ENCODE measurements around the gene TCAP.
A peak's percentile ranks its signal among the peaks of the same experiment; 100 is the strongest.

The TCAP gene, protein sequence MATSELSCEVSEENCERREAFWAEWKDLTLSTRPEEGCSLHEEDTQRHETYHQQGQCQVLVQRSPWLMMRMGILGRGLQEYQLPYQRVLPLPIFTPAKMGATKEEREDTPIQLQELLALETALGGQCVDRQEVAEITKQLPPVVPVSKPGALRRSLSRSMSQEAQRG

DNA sequence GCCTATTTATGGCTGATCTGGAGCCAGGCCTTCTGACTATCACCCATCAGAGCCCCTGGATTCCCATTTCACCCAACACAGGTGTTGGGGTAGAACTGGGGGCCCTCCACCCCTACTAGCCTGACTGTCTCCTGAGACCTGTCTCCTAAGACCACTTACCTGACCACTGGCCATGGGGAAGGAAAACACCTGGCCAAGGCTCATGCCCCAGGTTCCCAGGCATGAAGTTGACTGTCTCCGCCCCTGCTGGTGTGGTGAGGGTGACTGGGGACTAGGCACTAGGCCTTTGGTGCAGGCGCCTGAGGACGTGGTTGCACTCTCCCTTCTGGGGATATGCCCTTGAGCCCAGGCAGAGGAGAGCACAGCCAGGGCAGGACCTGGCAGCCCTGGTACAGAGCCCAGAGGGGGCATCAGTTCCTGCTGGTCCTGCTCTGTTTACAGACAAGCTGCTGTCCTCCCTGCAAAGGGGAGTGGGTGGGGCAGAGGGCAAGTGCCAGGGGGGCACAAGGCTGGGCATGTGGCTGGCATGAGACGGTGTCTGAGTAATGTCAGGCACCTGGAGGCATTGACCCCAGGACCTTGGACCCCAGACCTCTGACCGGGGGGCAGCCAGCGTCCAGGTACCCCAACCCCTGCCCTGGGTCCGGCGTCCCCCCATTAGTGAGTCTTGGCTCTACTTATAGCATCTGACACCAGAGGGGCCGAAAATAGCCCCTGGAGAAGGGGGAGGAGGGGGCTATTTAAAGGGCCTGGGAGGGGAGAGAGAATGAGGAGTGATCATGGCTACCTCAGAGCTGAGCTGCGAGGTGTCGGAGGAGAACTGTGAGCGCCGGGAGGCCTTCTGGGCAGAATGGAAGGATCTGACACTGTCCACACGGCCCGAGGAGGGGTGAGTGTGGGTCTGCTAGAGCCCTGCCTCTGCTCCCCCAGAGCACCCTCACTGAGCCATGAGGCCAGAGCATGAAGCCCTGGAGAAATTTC lies at the start of gene TCAP:
Gene TCAP (plus strand): TSS at position 769 of the 981 bp plus-strand sequence. CDS start 11 bp downstream, at position 780.
- DNase-seq (ENCODE audit: extremely low read depth in 1 of 2, low read depth in 1 of 2): no peak

DNA sequence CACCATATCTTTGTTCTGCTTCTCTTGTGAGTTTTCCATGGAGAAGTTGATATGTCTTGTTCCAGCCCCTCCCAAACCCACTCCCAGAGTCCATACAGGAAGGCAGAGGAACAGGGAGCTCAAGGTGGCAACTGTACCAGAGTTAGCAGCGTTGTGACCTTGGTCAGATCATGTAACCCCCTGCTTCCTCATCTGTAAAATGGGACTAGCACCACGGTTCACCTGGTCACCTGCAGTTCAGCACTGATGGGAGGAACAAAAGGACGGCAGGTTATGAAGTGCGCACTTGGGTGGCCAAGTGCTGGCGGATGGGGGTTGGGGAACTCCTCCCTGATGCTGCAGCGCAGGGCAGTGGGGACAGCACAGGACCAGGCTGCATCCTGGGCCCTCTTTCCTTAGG lies 49.7 kb upstream of the TCAP start:
- DNase-seq (ENCODE audit: extremely low read depth in 1 of 2, low read depth in 1 of 2): no peak

DNA sequence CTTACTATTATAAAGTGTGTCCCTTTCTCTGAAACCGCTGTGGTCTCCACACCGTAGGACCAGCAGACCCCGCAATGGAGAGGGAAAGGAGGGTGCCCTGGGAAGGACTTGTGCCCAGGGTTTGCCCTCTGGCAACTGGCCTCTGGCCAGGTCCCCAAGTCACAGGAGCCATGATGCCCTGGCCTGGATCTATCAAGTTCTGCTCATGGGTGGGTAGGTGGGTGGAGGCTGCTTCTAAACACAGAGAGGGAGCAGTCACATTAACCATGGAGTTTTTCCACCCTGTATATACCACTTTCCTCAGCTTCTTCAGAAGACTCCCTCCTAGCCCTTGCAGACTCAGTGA lies 48.1 kb upstream of the TCAP start:
- DNase-seq (ENCODE audit: extremely low read depth in 1 of 2, low read depth in 1 of 2): no peak

DNA sequence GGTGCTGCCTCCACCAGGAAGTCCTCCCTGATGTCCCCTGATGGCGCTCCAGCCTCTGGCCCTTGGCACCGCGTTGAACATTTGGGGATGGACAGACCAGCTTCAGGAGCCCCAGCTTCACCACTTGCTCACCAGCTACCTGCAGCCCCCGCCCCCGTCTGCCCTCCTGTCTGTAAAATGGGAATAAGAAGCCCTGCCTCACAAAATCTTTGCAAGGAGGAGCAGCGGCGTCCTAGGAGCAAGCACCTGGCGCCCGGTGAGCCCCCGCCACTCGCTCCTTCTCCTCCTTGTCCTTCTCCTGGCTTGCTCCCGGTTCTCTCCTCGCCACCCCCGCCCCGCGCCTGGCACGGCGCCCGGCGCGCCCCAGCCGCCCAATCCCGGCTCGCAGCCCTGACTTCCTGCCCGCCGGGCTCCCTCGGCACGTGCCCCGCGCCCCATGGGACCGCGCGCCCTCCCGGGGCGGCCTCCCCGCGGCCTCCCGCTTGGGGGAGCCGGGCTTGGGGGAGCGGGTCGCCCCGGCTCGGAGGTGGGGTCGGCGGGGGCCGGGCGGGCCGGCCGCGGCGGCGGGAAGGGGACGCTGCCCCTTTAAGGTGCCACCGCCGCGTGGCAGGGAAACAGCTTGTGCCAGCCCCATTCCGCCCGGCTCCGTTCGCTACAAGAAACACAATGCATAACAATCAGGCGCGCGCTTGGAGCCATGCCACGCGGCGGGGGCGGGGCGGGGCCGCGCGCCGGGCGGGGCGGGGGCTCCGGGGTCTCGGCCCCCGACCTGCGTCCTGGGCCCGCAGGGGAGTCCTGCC lies 47.5 kb upstream of the TCAP start:
- peak in 1 of 2 donors; percentile 22 for DNase-seq (ENCODE audit: extremely low read depth in 1 of 2, low read depth in 1 of 2)

DNA sequence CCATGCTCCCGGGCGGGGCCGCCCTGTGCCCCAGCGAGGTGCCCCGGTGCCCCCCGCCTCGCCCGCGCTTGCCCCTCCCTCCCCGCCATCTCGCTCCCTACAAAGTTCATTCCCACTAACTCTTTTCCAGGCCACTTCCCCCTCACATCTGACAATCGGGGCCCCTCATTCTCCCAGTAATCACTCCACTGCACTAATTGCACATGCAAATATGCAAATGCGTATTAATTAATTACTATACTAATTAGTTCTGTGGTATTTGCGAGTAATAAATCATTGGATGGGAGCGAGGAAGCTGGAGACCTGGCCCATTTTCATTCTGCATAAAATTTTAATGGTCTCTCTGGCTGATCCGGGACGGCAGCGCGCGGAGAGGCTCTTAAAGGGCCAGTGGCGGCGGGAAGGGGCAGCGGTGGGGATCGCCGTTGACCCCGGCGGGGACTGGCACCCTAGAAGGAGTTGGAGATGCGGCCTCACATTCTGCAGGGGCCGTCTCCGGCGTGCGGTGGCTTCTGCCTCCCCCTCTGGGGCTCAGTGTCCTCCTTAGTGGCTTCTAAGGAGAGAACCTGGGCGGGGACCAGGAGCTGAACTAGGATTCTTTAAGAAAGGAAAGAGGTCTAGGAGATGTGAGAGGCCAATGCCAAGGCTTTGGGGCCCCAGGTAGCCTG lies 46.8 kb upstream of the TCAP start:
- DNase-seq (ENCODE audit: extremely low read depth in 1 of 2, low read depth in 1 of 2): no peak

DNA sequence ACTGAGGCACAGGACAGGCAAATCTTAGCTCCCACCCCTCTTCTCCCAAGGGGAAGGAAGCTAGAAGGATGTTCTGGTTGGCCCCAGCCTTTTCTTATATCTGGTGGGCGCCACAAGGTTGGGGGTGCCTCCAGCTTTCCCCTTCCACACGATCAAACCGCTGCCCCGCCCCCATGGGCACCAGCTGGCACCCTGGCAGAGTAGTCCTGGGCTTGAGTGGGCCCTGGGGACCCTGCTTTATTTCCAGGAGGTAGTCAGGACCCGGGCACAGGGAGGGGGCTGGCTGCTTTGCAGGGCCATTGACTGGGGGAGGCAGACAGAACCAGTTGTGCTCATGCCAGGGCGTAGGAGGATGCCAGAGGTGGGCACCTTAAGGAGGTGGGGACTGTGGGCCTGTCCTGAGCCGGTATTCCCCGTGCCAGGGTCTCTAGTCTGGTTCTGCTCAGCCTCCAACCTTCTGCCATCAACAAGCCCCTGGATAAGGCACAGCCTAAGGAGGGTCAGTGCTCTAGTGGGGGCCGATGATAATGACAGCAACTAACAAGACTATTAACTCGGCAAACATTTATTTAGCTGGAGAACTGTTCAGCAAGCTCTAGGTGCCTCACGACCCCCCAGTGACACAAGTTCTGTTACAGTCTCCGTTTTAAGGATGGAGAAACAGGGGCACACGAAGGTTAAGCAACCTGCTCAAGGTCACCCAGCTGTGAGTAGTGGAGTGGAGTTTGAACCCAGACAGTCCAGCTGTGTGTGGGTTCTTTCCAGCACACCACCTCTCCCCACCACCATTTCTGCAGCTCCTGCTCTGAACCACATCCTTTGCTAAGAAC lies 46.0 kb upstream of the TCAP start:
- no peak for DNase-seq (ENCODE audit: extremely low read depth in 1 of 2, low read depth in 1 of 2)

DNA sequence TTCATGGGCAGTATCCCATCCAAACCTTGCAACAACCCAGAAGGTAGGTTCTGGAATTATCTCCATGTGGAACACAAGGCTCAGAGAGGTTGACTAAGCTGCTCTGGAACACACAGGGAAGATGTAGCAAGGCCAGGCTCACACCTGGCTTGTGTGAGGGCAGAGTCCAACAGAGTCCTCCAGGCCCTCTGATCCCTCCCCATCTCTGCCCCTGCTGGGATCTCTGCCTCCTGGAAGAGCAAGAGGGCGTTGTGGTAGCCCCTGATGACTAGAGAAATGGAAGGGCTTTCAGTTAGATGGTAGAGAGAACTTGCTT lies 45.4 kb upstream of the TCAP start:
- DNase-seq (ENCODE audit: extremely low read depth in 1 of 2, low read depth in 1 of 2): no peak

DNA sequence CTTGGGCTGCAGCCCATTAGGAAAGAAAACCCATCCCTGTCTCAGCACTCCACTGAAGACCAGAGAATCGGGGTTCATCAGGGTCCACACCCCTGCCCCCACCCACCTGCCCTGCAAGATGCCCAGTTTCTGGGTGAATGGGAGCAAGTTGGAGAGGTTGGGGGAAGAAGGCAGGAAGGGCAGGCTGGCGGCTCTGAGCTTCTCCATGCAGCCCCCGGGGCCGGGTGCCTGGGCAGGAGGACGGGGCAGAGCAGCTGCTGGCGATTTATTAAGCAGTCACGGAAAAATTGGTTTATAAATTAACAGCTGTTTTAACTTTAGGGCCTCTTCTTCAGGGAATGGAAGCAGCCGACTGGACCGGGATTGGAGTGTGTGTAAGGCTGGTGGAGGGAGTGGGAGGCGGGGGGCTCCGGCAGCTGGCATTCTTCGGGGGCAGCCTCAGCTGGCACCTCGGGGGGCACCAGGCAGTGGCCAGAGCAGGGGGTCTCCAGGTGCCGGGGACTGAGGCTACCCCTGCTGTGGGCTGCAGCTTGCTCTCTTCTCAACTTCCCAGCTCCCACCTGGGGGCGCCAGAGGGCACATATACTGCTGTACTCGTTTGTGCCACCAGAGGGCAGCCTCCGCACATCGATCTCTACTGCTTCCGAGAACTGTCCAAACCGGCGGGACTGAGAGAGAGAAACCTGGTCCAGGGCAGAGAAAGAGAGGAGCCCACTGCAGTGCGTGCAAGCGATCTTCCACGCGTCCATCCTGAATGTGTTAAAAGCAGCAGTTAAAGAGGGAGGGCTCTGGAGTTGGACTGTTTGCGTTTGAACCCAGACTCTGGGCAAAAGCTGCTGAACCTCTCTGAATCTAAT lies 43.4 kb upstream of the TCAP start:
- peak; percentile 66 to 72 for DNase-seq (ENCODE audit: extremely low read depth in 1 of 2, low read depth in 1 of 2)

DNA sequence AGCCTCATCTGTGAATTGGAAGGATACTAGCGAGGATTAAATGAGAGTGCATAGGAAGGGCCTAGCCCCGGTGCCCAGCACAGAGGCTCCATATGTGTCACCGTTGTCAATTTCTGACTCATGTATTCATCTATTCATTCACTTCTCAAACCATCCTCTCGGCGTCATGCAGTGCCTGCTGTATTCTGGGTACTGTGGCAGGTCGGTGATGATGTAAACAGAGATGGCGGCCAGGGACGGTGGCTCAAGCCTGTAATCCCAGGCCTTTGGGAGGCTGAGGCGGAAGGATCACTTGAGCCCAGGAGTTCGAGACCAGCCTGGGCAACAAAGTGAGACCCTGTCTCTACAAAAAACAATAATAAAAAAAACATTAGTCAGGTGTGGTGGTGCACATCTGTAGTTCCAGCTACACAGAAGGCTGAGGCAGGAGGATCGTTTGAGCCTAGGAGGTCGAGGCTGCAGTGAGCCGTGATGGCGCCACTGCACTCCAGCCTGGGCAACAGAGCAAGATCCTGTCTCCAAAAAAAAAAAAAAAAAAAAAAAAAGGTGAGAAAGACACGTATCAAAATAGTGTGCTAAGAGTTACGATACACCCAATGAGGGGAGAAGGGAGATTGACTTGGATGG lies 42.7 kb upstream of the TCAP start:
- peak; percentile 29 to 45 for DNase-seq (ENCODE audit: extremely low read depth in 1 of 2, low read depth in 1 of 2)

DNA sequence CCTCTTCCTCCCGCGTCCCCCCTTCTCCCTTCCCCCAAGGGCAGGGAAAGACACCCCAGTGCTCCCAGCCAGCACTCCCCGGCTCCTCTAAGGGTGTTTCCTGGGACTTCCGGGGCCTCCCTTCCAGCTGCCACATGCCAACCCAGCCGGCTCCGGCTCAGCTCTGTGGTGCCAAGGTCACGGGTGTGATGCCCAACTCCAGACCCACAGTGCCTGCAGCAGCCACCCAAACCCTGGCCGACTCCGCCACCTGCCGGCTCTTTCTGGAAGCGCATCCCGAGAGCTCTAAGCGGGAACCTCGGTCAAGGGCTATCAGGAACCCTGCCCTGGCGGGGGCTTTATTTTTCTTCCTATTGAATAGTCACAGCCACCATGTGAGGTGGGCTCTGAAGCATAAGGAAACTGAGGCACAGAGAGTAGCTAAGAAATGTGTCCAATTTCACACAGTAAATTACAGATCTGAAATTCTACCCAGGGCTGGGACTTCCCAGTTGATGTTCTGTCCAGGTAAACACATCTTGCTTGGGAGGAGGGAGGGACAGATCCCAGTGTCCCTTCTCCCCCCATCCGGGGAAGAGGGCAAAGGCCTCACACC lies 41.7 kb upstream of the TCAP start:
- peak; percentile 63 to 82 for DNase-seq (ENCODE audit: extremely low read depth in 1 of 2, low read depth in 1 of 2)

DNA sequence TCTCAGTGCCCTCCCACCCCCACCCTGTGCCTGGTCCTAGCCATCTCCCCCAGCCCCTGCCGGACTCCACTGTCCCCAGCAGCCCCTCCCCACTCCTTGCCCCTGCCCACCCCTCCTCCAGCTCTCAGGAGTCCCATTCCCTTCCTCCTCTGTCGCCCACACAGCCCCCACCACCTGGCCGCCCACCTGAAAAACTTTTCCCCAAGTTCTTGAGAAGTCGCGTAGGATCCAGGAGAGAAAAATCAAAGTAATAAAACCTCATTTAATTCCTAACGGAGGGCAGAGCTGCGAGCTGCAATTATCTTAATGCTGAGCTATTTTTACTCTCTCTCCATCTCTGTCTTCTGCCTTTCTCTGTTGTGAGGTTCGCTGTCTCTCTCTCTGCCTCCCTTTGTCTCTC lies 40.8 kb upstream of the TCAP start:
- DNase-seq (ENCODE audit: extremely low read depth in 1 of 2, low read depth in 1 of 2): no peak

DNA sequence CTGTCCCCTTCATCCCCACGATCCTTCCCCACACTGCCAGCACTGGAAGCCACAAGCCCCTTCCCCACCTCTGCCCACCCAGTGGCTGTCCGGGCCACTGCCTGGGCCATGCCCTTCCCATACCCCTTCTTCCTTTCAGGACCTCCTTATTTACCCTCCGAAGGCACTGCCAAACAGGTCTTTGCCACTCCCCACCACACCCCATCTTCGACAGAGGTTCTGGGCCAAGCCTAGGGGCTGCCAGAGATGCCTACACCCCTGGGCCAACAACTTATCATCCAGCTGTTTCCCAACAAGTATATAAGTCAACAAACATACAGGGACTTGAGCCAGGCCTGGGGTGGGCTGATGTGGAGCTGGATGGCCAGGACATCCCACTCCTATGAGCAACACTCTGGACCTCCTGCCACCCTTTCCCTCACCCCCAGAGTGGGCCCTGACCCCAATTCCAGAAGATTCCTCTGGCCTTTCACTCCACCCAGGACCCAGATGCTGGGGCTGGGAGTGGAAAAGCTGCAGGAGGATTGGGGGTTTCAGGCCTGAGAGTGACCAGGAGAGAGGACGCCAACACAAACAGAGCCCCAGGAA lies 39.9 kb upstream of the TCAP start:
- DNase-seq (ENCODE audit: extremely low read depth in 1 of 2, low read depth in 1 of 2): no peak

DNA sequence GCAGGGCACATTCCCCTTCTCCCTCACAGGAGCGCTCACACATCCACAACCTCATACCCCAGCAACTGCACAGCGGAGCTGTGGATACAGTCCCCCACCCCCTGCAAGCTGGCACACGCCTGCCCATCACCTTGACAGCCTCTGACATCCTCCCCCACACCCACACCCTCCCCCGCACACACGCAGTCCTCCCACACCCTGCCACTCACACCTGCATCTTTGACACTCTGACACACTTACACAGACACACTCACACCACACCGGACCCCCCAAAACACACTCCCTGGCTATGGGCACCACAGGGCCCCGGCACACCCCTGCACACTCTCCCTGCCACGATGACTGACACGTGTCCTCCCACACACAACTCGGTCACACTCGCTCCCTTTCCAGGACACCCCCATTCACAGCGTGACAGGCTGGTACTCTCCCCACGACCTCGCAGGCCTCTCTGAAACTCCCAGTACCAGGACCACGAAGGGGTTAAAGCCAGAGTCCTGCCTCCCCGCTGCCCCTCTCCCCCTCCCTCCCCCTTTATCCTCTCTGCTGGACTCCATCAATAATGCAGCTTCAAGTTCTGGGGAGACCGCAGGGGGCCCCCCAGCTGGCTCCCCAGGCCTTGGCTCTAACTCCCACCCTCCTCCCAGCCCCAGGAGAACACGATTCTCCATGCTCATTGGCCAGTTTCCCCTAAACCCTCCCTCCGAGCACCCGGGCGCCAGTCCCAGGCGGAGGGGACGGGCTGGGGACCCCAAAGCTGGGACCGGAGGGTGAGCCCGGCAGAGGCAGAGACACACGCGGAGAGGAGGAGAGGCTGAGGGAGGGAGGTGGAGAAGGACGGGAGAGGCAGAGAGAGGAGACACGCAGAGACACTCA lies 38.7 kb upstream of the TCAP start, which contains the start of gene PPP1R1B:
Gene PPP1R1B (plus strand): TSS at position 782 of the 876 bp plus-strand sequence. CDS start 441 bp downstream, outside the sequence.
- DNase-seq (ENCODE audit: extremely low read depth in 1 of 2, low read depth in 1 of 2): no peak

DNA sequence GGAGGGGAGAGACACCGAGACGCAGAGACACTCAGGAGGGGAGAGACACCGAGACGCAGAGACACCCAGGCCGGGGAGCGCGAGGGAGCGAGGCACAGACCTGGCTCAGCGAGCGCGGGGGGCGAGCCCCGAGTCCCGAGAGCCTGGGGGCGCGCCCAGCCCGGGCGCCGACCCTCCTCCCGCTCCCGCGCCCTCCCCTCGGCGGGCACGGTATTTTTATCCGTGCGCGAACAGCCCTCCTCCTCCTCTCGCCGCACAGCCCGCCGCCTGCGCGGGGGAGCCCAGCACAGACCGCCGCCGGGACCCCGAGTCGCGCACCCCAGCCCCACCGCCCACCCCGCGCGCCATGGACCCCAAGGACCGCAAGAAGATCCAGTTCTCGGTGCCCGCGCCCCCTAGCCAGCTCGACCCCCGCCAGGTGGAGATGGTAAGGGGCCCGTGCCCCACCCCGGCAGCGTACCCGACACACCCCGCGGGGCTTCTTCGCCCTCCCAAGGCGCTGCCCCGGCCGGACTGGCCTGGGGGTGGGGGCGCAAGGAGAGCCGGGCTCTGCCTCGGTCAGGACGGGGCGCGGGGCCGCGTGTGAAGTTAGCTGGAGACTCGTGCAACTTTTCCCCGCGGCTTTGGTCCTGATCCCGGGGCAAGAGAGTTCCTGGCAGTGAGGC lies 38.0 kb upstream of the TCAP start:
- no peak for DNase-seq (ENCODE audit: extremely low read depth in 1 of 2, low read depth in 1 of 2)

DNA sequence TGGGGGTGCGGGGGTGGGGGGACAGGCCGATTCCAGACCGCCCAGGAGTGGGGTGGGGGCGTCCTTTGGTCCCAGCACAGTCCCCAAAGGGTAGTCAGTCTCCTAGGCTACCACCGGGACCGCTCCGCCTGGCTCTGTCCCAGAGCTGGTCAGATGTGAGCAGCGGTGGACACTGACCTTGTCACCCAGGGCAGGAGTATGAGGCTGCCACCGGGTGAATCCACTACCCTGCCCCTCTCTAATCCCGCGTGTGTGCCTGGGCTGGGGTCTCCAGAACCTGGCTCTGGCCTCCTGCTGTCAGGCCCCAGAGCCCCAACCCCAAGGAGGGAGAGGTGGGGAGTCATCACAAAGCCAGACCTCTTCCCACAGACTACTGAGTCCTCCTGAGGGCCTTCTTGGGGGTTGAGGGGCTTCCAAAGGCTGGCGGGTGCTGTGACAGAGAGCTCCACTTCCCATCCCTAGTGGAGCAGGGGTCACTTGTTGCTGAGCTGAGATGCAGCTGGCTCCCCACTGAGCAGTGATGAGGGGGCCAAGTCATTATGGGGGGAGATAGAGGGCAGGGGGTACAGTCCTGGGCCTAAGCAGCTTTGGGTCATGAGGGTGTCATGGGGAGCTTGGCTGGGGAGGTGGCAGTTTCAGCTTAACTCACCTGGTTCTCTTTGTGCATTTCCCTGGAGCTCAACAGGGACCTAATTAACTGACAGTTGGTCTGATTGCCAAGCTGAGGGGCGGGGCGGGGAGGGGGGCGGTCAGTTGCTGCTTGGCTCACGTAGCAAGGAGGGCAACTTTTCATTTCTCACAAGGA lies 37.2 kb upstream of the TCAP start:
- no peak for DNase-seq (ENCODE audit: extremely low read depth in 1 of 2, low read depth in 1 of 2)

All from stimulated activated CD8-positive, alpha-beta memory T cell treated with anti-CD3 and anti-CD28 coated beads, Interleukin-7, amount 100 ng/mL, for 48 hours (primary cell).